Measurements from ENCODE around the gene MRPL49.

The MRPL49 gene

GRCh38 chr11:65121865-65122696 lies at the start of gene MRPL49, which contains the start of gene FAU:
MRPL49 (plus strand) TSS chr11:65122321; CDS start chr11:65122347, 26 bp downstream.
FAU (minus strand) TSS chr11:65122134; CDS start chr11:65121813, 321 bp downstream.
- DNase-seq: peak; percentile 99

- no peak for DNase-seq
Observed at GRCh38 chr11:65072631-65072966, 49.5 kb upstream of the MRPL49 start.

GRCh38 chr11:65077451-65077850 lies 44.7 kb upstream of the MRPL49 start:
- no peak for DNase-seq

GRCh38 chr11:65078151-65078550 lies 44.0 kb upstream of the MRPL49 start:
- peak; percentile 77 for DNase-seq

- DNase-seq: no peak
Observed at GRCh38 chr11:65078786-65079342, 43.3 kb upstream of the MRPL49 start.

GRCh38 chr11:65083134-65083833 lies 38.8 kb upstream of the MRPL49 start:
- no peak for DNase-seq

GRCh38 chr11:65083834-65084597 lies 38.1 kb upstream of the MRPL49 start, which contains the start of the genes CDCA5 and ZFPL1:
CDCA5 (minus strand) TSS chr11:65084040; CDS start chr11:65083978, 62 bp downstream.
ZFPL1 (plus strand) TSS chr11:65084222; CDS start chr11:65084699, 477 bp downstream.
- DNase-seq: peak; percentile 98

- no peak for DNase-seq
Observed at GRCh38 chr11:65084598-65085375, 37.3 kb upstream of the MRPL49 start.

- no peak for DNase-seq
Observed at GRCh38 chr11:65085446-65085845, 36.7 kb upstream of the MRPL49 start.

- DNase-seq: no peak
Observed at GRCh38 chr11:65086809-65087208, 35.3 kb upstream of the MRPL49 start.

- no peak for DNase-seq
Observed at GRCh38 chr11:65087216-65087615, 34.9 kb upstream of the MRPL49 start.

- no peak for DNase-seq
Observed at GRCh38 chr11:65087827-65088226, 34.3 kb upstream of the MRPL49 start.

- DNase-seq: no peak
Observed at GRCh38 chr11:65089621-65090020, 32.5 kb upstream of the MRPL49 start.

GRCh38 chr11:65090628-65091027 lies 31.5 kb upstream of the MRPL49 start:
- DNase-seq: no peak

- DNase-seq: no peak
Observed at GRCh38 chr11:65095427-65095826, 26.7 kb upstream of the MRPL49 start.

GRCh38 chr11:65095974-65096806 lies 25.9 kb upstream of the MRPL49 start, which contains the start of gene VPS51:
VPS51 (plus strand) TSS chr11:65096214; CDS start chr11:65096251, 37 bp downstream.
- peak; percentile 97 for DNase-seq

- DNase-seq: no peak
Observed at GRCh38 chr11:65096926-65097325, 25.2 kb upstream of the MRPL49 start.

- no peak for DNase-seq
Observed at GRCh38 chr11:65100674-65101350, 21.3 kb upstream of the MRPL49 start.

- no peak for DNase-seq
Observed at GRCh38 chr11:65102142-65103095, 19.7 kb upstream of the MRPL49 start.

All from DMS53 (cell line).